ENCODE results near the gene HIPK2.

DNA sequence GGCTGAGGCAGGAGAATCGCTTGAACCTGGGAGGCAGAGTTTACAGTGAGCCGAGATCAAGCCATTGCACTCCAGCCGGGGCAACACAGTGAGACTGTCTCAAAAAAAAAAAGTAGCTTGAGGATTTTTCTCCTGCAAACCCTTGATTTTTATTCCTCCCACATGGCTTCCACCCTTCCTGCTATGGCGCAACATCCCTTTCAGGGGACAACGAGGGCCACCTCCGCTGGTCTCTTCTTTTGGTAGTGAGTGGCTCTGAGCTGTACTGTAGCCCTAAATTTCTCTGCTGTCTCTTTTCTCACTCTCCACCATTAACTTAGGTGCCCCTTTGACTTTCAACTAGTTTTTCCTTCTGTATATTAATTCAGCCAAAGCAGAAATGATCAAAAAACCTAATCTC lies 113.4 kb downstream of the HIPK2 start:
- TF ChIP-seq EP300 (IDR thresholded peaks at IDR 0.05; ENCODE audit: borderline replicate concordance), result no peak
- TF ChIP-seq RAD21 (IDR thresholded peaks at IDR 0.05; ENCODE audit: low read depth), result no peak
- TF ChIP-seq, protein P1, sequence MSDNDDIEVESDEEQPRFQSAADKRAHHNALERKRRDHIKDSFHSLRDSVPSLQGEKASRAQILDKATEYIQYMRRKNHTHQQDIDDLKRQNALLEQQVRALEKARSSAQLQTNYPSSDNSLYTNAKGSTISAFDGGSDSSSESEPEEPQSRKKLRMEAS (IDR thresholded peaks at IDR 0.05), result no peak
- no peak for TF ChIP-seq TAF1 (IDR thresholded peaks at IDR 0.05; ENCODE audit: low read depth)
- no peak for TF ChIP-seq NFIC (IDR thresholded peaks at IDR 0.05)
- TF ChIP-seq CEBPB (IDR thresholded peaks at IDR 0.05), result no peak
- TF ChIP-seq TCF12 (IDR thresholded peaks at IDR 0.05; ENCODE audit: low read depth), result no peak
- TF ChIP-seq TEAD4 (IDR thresholded peaks at IDR 0.05), result no peak
